Lung (tissue), 12 donors: ENCODE results near the gene ZMYND19. TPM values are rescaled to one million over a fixed set of nuclear protein-coding genes. Genes with fewer than 3 reads are reported as not detected.
"Not testable (repeated sequence)": the region's sequence is repeated elsewhere in the genome, so short reads cannot be mapped to it uniquely, and the experiment has no call there.

Source experiments
- ATAC-seq: fragments of 200-7000 bp; cut with Tn5 transposase; one replicate; pipeline ENCODE4 v1.9.1; 2020; ENCODE audit warnings: moderate number of reproducible peaks; ENCODE audit not compliant: insufficient read depth, low FRiP score
- DNase-seq, 3 donors: peaks; one replicate each; pipeline ENCODE4 v3.0.0-alpha.2; 2013 to 2017
- H3K27ac ChIP-seq, 2 donors: one replicate each; pipeline ENCODE4 v1.5.1; 2013; ENCODE audit warnings: mild to moderate bottlenecking in 2 of 2, moderate library complexity in 2 of 2, control low read depth in 1 of 2, inconsistent platforms in 1 of 2, low read depth in 1 of 2, low read length in 1 of 2
- H3K27me3 ChIP-seq, 3 donors: one replicate each; pipeline ENCODE4 v1.5.1; 2013; ENCODE audit warnings: low read length in 2 of 3; ENCODE audit not compliant: control insufficient read depth in 3 of 3, insufficient read depth in 3 of 3
- H3K36me3 ChIP-seq, 4 donors: one replicate each; pipeline ENCODE4 v1.5.1; 2013; ENCODE audit warnings: low read length in 4 of 4, mild to moderate bottlenecking in 1 of 4, moderate library complexity in 1 of 4; ENCODE audit not compliant: control insufficient read depth in 4 of 4, insufficient read depth in 4 of 4
- H3K4me1 ChIP-seq, 5 donors: one replicate each; pipeline ENCODE4 v1.5.1; 2013; ENCODE audit warnings: low read length in 5 of 5, mild to moderate bottlenecking in 2 of 5, moderate library complexity in 1 of 5; ENCODE audit not compliant: control insufficient read depth in 5 of 5, insufficient read depth in 5 of 5
- H3K4me3 ChIP-seq: one replicate; pipeline ENCODE4 v1.5.1; 2013; ENCODE audit warnings: mild to moderate bottlenecking, control low read depth, moderate library complexity
- H3K9ac ChIP-seq, 2 donors: one replicate each; pipeline ENCODE4 v1.5.1; 2013; ENCODE audit warnings: low read length in 2 of 2, control low read depth in 1 of 2; ENCODE audit not compliant: insufficient read depth in 1 of 2
- H3K9me3 ChIP-seq, 4 donors: one replicate each; pipeline ENCODE4 v1.5.1; 2013; ENCODE audit warnings: low read length in 3 of 4, mild to moderate bottlenecking in 1 of 4, moderate library complexity in 1 of 4; ENCODE audit not compliant: control insufficient read depth in 4 of 4, insufficient read depth in 3 of 4
- WGBS, 2 donors: extraction: QIAGEN DNeasy Blood & Tissue Kit; methylation state at CpG; one replicate each; pipeline ENCODE4 v1.1.7; 2013; 5-methylcytosine and 5-hydroxymethylcytosine counted together
- polyA plus RNA-seq, 2 donors: library from polyadenylated mRNA; stranded (reverse); fragments of 200-250 nt; gene quantifications; one replicate each; pipeline ENCODE4 v1.2.1, GENCODE V29; 2013
- total RNA-seq, 2 donors: library from RNA; depleted of rRNA in 1 of 2; stranded (reverse); fragments of >200 nt in 1 of 2; gene quantifications; one replicate each; pipeline ENCODE4 v1.2.1, GENCODE V29; 2014 to 2021
- TF ChIP-seq, protein P1 (sequence below): IDR thresholded peaks from 2 replicates; pipeline ENCODE4 v1.5.1; 2012; ENCODE audit warnings: mild to moderate bottlenecking; ENCODE audit errors: control extremely low read depth, extremely low read depth
- donor health status: control.
- donor health status: control.
- donor health status: Bipolar disorder and iron deficiency.
- donor health status: healthy.
- donor health status: DM: yes; HTN: yes; CAD: no.

The ZMYND19 gene
- total and polyA plus RNA-seq, 4 donors = 11.4 to 29.1 (median 20.5) TPM

DNA sequence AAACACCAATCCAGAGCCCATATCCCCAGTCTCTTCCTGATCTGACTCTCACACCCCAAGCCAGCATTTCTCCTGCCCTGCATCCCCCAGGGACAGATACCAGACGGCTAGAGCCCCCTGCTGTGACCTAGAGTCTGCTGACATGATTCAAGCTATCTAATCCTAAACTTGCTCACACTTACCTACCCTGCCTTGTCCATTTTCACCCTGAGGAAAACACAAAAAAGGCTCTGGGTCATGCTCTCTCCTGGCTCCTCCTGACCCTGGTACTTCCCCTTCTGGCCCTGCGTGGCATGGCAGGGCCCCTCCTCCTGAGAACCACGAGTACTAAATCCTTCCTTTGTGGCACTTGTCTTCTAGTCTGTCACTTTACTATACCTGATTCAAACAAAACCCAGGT, 12.3 kb upstream of the ZMYND19 start:
- no peaks in the 10 kb centered on the region for H3K9me3 ChIP-seq
- 4 to 12% methylated on average over 3 of the region's 3 CpGs for WGBS, 2 donors
- H3K4me3 ChIP-seq = no peak overlapping the region
- H3K9ac ChIP-seq = no peak overlapping the region
- no peak for DNase-seq
- TF ChIP-seq, protein P1, sequence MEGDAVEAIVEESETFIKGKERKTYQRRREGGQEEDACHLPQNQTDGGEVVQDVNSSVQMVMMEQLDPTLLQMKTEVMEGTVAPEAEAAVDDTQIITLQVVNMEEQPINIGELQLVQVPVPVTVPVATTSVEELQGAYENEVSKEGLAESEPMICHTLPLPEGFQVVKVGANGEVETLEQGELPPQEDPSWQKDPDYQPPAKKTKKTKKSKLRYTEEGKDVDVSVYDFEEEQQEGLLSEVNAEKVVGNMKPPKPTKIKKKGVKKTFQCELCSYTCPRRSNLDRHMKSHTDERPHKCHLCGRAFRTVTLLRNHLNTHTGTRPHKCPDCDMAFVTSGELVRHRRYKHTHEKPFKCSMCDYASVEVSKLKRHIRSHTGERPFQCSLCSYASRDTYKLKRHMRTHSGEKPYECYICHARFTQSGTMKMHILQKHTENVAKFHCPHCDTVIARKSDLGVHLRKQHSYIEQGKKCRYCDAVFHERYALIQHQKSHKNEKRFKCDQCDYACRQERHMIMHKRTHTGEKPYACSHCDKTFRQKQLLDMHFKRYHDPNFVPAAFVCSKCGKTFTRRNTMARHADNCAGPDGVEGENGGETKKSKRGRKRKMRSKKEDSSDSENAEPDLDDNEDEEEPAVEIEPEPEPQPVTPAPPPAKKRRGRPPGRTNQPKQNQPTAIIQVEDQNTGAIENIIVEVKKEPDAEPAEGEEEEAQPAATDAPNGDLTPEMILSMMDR = no peak
- peaks cover 0 to 4% (median 0%) of the 10 kb centered on the region in 3 donors for H3K27me3 ChIP-seq
- no peaks in the 10 kb centered on the region for H3K36me3 ChIP-seq
- H3K27ac ChIP-seq = no peak overlapping the region
- no peak for ATAC-seq
- H3K4me1 ChIP-seq = peaks cover 4 to 20% (median 11%) of the 10 kb centered on the region in 5 donors

GRCh38 chr9:137598943-137599342, 8.6 kb upstream of the ZMYND19 start:
- H3K27ac ChIP-seq = no peak overlapping the region
- ATAC-seq (no peak), DNase-seq (no peak)
- H3K36me3 ChIP-seq = no peaks in the 10 kb centered on the region
- no peaks in the 10 kb centered on the region for H3K27me3 ChIP-seq
- 84 to 88% methylated on average over 8 of the region's 8 CpGs for WGBS, 2 donors
- no peaks in the 10 kb centered on the region for H3K9me3 ChIP-seq
- H3K9ac ChIP-seq = no peak overlapping the region
- no peaks in the 10 kb centered on the region for H3K4me1 ChIP-seq
- TF ChIP-seq, protein P1 = no peak
- no peak overlapping the region for H3K4me3 ChIP-seq

- ATAC-seq, H3K4me3 ChIP-seq, H3K4me1 ChIP-seq, DNase-seq, H3K27ac ChIP-seq, H3K9me3 ChIP-seq, H3K9ac ChIP-seq, H3K36me3 ChIP-seq, H3K27me3 ChIP-seq: not testable (repeated sequence)
- WGBS, 2 donors = 89 to 97% methylated on average over 7 of the region's 7 CpGs
Measured at GRCh38 chr9:137596577-137596976, 6.3 kb upstream of the ZMYND19 start.

GRCh38 chr9:137593176-137593575, 2.9 kb upstream of the ZMYND19 start:
- H3K27me3 ChIP-seq = no peaks in the 10 kb centered on the region
- H3K4me1 ChIP-seq = peaks cover 0 to 19% (median 3%) of the 10 kb centered on the region in 5 donors
- H3K4me3 ChIP-seq = no peak overlapping the region
- TF ChIP-seq, protein P1 = no peak
- H3K36me3 ChIP-seq = peaks cover 0 to 4% (median 1%) of the 10 kb centered on the region in 4 donors
- ATAC-seq (no peak), DNase-seq (peak; percentile 71 to 86 (median 75))
- no peak overlapping the region for H3K27ac ChIP-seq
- H3K9me3 ChIP-seq = no peaks in the 10 kb centered on the region
- whole genome bisulfite sequencing, 2 donors = 64 to 78% methylated on average over 12 of the region's 12 CpGs
- no peak overlapping the region for H3K9ac ChIP-seq
